Gastroesophageal sphincter (tissue), 3 donors: ENCODE data around the gene DDX20.

Experiments used
- CTCF ChIP-seq, 4 experiments: fragments of 200-600 bp in 2 of 4; fragments of 450-650 bp in 2 of 4; sonication (generic) in 1 of 4; IDR thresholded peaks; one replicate each; pipeline ENCODE4 v1.5.1; 2017 to 2019; ENCODE audit warnings: antibody characterized with exemption in 4 of 4, mild to moderate bottlenecking in 2 of 4, moderate library complexity in 2 of 4
- EP300 ChIP-seq: sonication (generic); formaldehyde crosslinking; IDR thresholded peaks from one replicate; pipeline ENCODE4 v1.6.1; 2017; ENCODE audit warnings: antibody characterized with exemption, mild to moderate bottlenecking
- POLR2A ChIP-seq, 2 donors: fragments of 450-650 bp; IDR thresholded peaks; one replicate each; pipeline ENCODE4 v1.6.1; 2017; ENCODE audit warnings: antibody characterized with exemption in 2 of 2, mild to moderate bottlenecking in 2 of 2, moderate library complexity in 1 of 2
- POLR2AphosphoS5 ChIP-seq: sonication (generic); formaldehyde crosslinking; IDR thresholded peaks from one replicate; pipeline ENCODE4 v1.6.1; 2017; ENCODE audit warnings: antibody characterized with exemption

GRCh38 chr1:111811891-111812290 is 56.2 kb downstream of the DDX20 start:
- TF ChIP-seq POLR2A (IDR thresholded peaks at IDR 0.05) (no peak), CTCF (IDR thresholded peaks at IDR 0.05) (no peak), EP300 (no peak), POLR2AphosphoS5 (no peak)
